ENCODE measurements around the gene TOM1L2.

The TOM1L2 gene

DNA sequence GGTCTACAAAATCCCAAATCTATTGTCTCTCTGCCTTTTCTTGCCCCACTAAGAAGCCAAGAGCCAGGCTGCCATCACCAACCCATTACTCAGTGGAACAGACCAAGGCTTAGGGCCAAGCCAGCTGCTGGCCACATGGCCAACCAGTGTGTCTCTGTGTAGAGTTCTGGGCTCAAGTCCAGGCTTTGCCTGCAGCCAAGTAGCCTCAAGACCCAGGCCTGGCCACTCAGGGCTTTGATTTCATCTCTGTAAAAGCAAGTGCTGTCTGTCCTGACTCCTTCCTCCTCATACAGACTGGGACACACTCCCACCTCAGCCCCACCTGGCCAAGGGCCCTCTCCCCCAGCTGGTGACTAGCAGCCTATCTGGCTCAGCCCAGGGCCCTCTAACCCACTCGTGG is 150.0 kb downstream of the TOM1L2 start:
- Histone ChIP-seq H3K4me3 (ENCODE audit: low read length) (no peak overlapping the region), H3K9me3 (replicated peaks; ENCODE audit: low read length) (no peaks in the 10 kb centered on the region), H3K9ac (ENCODE audit: low read depth, low read length) (no peak overlapping the region), H3K4me1 (ENCODE audit: control insufficient read depth, insufficient read depth, low read length) (peaks cover 52% of the 10 kb centered on the region), H3K4me2 (ENCODE audit: low read length) (peak overlapping the region; percentile 90), H3K27me3 (ENCODE audit: control insufficient read depth, insufficient read depth, low read length) (no peaks in the 10 kb centered on the region), H3K36me3 (ENCODE audit: insufficient read depth, low read length) (peaks cover 25% of the 10 kb centered on the region)

DNA sequence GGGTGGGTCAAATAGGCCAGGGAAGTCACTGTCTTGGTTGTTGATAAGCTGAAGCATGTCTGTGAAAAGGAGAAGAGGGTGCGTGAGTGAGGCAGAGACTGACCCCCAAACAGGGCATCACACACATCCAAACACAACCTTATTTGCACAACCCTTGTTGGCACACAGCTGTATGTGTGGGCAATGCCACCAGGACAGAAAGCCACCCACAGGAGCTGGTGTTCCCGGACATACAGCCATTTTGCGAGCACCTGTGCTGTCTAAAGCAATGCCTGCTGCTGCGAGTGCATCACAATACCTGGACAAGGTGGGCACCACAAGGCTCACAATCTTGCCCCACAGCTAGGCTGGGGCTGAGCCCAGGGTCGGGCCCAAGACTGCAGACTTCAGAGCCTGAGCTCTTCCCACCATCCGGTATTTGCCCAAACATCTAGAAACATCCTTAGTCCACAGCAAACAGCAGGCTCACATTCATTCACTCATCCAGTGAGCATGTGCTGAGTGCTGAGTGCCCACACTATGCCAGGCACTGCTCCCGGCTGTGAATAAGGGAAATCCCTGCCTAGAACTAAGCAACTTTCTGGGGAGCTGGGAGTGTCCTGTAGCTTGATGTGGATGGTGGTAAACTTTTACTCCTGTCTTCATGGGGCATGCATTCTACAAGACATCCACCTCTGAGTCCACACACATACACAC is 151.6 kb downstream of the TOM1L2 start:
- Histone ChIP-seq H3K4me2 (ENCODE audit: low read length) (no peak overlapping the region), H3K9ac (ENCODE audit: low read depth, low read length) (no peak overlapping the region), H3K36me3 (ENCODE audit: insufficient read depth, low read length) (peaks cover 26% of the 10 kb centered on the region), H3K27me3 (ENCODE audit: control insufficient read depth, insufficient read depth, low read length) (no peaks in the 10 kb centered on the region), H3K9me3 (replicated peaks; ENCODE audit: low read length) (no peaks in the 10 kb centered on the region), H3K4me3 (ENCODE audit: low read length) (no peak overlapping the region), H3K4me1 (ENCODE audit: control insufficient read depth, insufficient read depth, low read length) (peaks cover 48% of the 10 kb centered on the region)

GRCh38 chr17:17820046-17820445 is 152.2 kb downstream of the TOM1L2 start:
- H3K36me3 ChIP-seq (ENCODE audit: insufficient read depth, low read length), result peaks cover 29% of the 10 kb centered on the region
- H3K4me1 ChIP-seq (ENCODE audit: control insufficient read depth, insufficient read depth, low read length), result peaks cover 42% of the 10 kb centered on the region
- no peaks in the 10 kb centered on the region for H3K27me3 ChIP-seq (ENCODE audit: control insufficient read depth, insufficient read depth, low read length)
- H3K9me3 ChIP-seq (replicated peaks; ENCODE audit: low read length), result no peaks in the 10 kb centered on the region
- H3K9ac ChIP-seq (ENCODE audit: low read depth, low read length), result no peak overlapping the region
- no peak overlapping the region for H3K4me3 ChIP-seq (ENCODE audit: low read length)
- H3K4me2 ChIP-seq (ENCODE audit: low read length), result no peak overlapping the region

DNA sequence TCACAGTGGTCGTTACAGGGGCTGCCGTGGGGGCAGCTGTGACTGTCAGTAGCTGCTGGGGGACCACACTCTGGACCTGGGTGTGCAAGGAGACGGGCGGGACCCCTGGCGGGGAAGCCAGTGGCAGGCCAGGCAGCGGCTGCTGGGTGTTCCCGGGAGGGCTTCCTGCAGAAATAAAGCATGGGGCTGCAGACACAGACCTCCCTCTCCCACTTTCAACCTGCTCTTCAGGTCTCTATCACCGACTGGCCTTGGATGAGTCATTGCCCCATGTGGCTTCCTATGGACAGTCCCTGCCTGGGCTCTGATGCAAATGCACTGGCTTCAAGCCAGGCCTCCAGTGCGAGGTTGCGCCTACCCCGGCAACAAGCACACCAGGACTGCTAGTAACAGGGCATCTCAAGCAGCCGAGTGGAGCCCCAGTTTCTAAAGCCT is 152.6 kb downstream of the TOM1L2 start:
- no peak overlapping the region for H3K9ac ChIP-seq (ENCODE audit: low read depth, low read length)
- peaks cover 34% of the 10 kb centered on the region for H3K36me3 ChIP-seq (ENCODE audit: insufficient read depth, low read length)

GRCh38 chr17:17819111-17819510 is 153.1 kb downstream of the TOM1L2 start:
- H3K4me1 ChIP-seq (ENCODE audit: control insufficient read depth, insufficient read depth, low read length), result peaks cover 33% of the 10 kb centered on the region
- H3K9me3 ChIP-seq (replicated peaks; ENCODE audit: low read length), result no peaks in the 10 kb centered on the region
- H3K9ac ChIP-seq (ENCODE audit: low read depth, low read length), result no peak overlapping the region
- H3K27me3 ChIP-seq (ENCODE audit: control insufficient read depth, insufficient read depth, low read length), result no peaks in the 10 kb centered on the region
- no peak overlapping the region for H3K4me3 ChIP-seq (ENCODE audit: low read length)
- no peak overlapping the region for H3K4me2 ChIP-seq (ENCODE audit: low read length)
- peaks cover 38% of the 10 kb centered on the region for H3K36me3 ChIP-seq (ENCODE audit: insufficient read depth, low read length)

More for the DNA sequence above, 152.6 kb downstream of the TOM1L2 start:
- Histone ChIP-seq H3K27me3 (ENCODE audit: control insufficient read depth, insufficient read depth, low read length) (no peaks in the 10 kb centered on the region), H3K4me1 (ENCODE audit: control insufficient read depth, insufficient read depth, low read length) (peaks cover 38% of the 10 kb centered on the region), H3K4me2 (ENCODE audit: low read length) (no peak overlapping the region), H3K4me3 (ENCODE audit: low read length) (no peak overlapping the region), H3K9me3 (replicated peaks; ENCODE audit: low read length) (no peaks in the 10 kb centered on the region)

DNA sequence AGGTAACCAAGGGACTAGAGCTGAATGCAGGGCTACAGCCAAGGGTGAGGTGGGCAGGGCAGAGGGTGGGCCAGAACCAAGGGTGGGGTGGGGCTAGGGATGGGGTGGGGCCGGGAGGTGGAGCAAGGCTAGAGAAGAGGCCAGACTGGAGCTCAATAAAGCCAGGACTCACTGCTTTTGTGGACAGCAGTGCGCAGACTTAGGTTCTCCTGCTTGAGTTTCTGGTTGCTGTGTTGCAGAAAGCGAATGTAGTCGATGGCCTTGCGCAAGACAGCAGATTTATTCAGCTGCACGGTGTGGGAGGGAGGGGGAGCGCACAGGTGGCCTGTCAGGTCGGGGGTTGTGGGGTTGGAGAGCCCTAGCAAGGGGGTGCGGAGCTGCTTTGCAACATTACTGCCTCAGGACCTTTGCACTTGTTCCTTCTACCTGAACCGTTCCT is 154.1 kb downstream of the TOM1L2 start:
- no peak overlapping the region for H3K4me2 ChIP-seq (ENCODE audit: low read length)
- H3K4me3 ChIP-seq (ENCODE audit: low read length), result no peak overlapping the region
- no peaks in the 10 kb centered on the region for H3K9me3 ChIP-seq (replicated peaks; ENCODE audit: low read length)
- H3K9ac ChIP-seq (ENCODE audit: low read depth, low read length), result no peak overlapping the region
- H3K4me1 ChIP-seq (ENCODE audit: control insufficient read depth, insufficient read depth, low read length), result peaks cover 25% of the 10 kb centered on the region
- no peaks in the 10 kb centered on the region for H3K27me3 ChIP-seq (ENCODE audit: control insufficient read depth, insufficient read depth, low read length)
- H3K36me3 ChIP-seq (ENCODE audit: insufficient read depth, low read length), result peaks cover 45% of the 10 kb centered on the region

GRCh38 chr17:17817552-17817947 is 154.7 kb downstream of the TOM1L2 start:
- Histone ChIP-seq H3K9ac (ENCODE audit: low read depth, low read length) (no peak overlapping the region), H3K36me3 (ENCODE audit: insufficient read depth, low read length) (peaks cover 50% of the 10 kb centered on the region), H3K4me1 (ENCODE audit: control insufficient read depth, insufficient read depth, low read length) (peaks cover 19% of the 10 kb centered on the region)

DNA sequence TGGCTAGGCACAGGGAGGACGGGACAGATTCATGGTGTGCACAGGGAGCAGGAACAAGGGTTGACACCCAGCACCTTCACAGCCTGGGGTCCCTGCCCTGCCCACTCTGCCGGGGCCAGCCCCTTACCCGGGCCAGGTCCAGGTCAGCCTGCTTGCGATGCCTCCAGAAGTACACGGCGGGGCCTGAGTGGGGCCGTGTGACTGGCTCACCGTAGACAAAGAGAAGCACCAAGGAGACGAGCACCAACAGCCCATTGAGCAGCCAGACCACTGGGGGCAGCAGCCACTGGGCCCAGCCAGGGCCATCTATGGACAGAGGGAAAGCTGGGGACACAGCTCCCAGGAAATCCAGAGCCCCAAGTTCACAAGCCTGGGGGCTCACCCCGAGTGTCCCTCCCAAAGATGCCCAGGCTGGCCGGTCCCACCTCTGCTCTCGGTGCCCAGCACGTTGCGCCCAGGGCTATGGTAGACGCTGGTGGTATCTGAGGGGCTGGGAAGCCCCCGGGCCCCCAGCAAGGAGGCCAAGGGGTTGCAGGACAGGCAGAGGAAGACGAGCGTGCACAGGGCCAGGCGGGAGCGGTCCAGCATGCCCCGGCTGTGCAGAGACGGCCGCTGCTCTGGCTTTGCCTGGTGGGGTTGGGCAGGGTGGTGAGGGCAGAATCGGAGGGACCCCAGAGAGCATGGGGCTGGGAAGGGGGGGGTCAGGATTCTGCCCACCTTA is 155.2 kb downstream of the TOM1L2 start:
- H3K4me3 ChIP-seq (ENCODE audit: low read length), result no peak overlapping the region
- no peak overlapping the region for H3K9ac ChIP-seq (ENCODE audit: low read depth, low read length)
- H3K9me3 ChIP-seq (replicated peaks; ENCODE audit: low read length), result no peaks in the 10 kb centered on the region
- no peak overlapping the region for H3K4me2 ChIP-seq (ENCODE audit: low read length)
- H3K4me1 ChIP-seq (ENCODE audit: control insufficient read depth, insufficient read depth, low read length), result peaks cover 13% of the 10 kb centered on the region
- no peaks in the 10 kb centered on the region for H3K27me3 ChIP-seq (ENCODE audit: control insufficient read depth, insufficient read depth, low read length)
- peaks cover 55% of the 10 kb centered on the region for H3K36me3 ChIP-seq (ENCODE audit: insufficient read depth, low read length)

More at GRCh38 chr17:17817552-17817947, 154.7 kb downstream of the TOM1L2 start:
- H3K9me3 ChIP-seq (replicated peaks; ENCODE audit: low read length), result no peaks in the 10 kb centered on the region
- H3K27me3 ChIP-seq (ENCODE audit: control insufficient read depth, insufficient read depth, low read length), result no peaks in the 10 kb centered on the region
- H3K4me3 ChIP-seq (ENCODE audit: low read length), result no peak overlapping the region
- H3K4me2 ChIP-seq (ENCODE audit: low read length), result no peak overlapping the region

GRCh38 chr17:17816240-17816814 is 155.9 kb downstream of the TOM1L2 start:
- H3K4me3 ChIP-seq (ENCODE audit: low read length), result no peak overlapping the region
- H3K9me3 ChIP-seq (replicated peaks; ENCODE audit: low read length), result no peaks in the 10 kb centered on the region
- H3K9ac ChIP-seq (ENCODE audit: low read depth, low read length), result no peak overlapping the region
- peaks cover 56% of the 10 kb centered on the region for H3K36me3 ChIP-seq (ENCODE audit: insufficient read depth, low read length)
- H3K4me2 ChIP-seq (ENCODE audit: low read length), result no peak overlapping the region
- no peaks in the 10 kb centered on the region for H3K27me3 ChIP-seq (ENCODE audit: control insufficient read depth, insufficient read depth, low read length)
- peaks cover 12% of the 10 kb centered on the region for H3K4me1 ChIP-seq (ENCODE audit: control insufficient read depth, insufficient read depth, low read length)

DNA sequence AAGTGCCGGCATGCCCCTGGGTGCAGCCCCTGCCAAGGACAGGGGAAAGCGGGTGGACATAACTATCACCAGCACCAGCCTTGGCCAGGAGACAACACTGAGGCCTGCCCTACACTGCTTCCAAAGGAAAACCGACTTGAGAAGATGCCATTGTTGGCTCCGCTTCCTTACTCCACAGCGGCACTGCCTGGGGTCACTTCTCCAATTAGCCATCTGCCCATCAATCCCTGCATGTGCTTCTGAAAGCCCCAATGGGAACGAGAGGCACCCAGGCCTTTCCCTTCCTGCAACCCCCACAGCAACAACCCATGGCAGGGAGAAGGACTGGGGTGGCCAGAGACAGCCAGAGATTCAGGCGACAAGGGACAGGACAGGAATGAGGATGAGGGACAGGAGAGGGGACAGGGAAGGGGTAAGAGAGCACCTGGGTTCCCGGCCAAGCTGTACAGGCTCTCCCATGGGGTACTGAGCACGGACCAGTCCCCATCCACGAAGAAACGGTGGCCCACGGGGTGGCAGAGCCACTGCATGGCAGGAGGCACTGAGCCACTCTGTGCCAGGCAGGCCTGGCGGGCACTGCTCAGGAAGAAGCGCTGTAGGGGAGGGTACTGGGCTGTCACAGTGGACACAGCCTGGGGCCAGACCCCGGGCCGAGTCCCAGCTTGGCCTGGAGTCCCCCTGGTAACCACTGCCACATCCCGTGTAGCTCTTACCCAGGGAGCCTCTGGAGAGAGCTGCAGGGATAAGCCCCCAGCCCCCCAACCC is 156.6 kb downstream of the TOM1L2 start:
- no peak overlapping the region for H3K4me3 ChIP-seq (ENCODE audit: low read length)
- peaks cover 12% of the 10 kb centered on the region for H3K4me1 ChIP-seq (ENCODE audit: control insufficient read depth, insufficient read depth, low read length)

DNA sequence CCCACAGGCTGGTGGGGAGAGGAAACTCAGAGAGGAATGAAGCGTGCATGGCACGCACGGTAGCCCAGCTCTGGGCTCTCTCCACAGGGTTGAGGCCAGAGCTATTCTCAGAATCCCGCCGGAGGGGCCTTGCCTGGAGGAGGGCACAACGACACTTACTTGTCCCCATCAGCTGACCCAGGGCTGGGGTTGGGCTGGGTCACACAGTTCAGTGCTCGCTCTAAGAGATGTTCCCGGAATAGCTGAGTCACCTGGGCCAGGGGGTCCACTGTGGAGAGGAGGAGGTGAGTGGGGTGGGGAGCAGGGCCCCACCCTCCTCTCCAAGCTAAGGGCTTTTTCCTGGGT is 157.2 kb downstream of the TOM1L2 start:
- Histone ChIP-seq H3K9ac (ENCODE audit: low read depth, low read length) (no peak overlapping the region), H3K9me3 (replicated peaks; ENCODE audit: low read length) (no peaks in the 10 kb centered on the region), H3K4me3 (ENCODE audit: low read length) (no peak overlapping the region), H3K4me1 (ENCODE audit: control insufficient read depth, insufficient read depth, low read length) (peaks cover 8% of the 10 kb centered on the region), H3K27me3 (ENCODE audit: control insufficient read depth, insufficient read depth, low read length) (no peaks in the 10 kb centered on the region), H3K4me2 (ENCODE audit: low read length) (no peak overlapping the region), H3K36me3 (ENCODE audit: insufficient read depth, low read length) (peaks cover 62% of the 10 kb centered on the region)

More for the DNA sequence above, 156.6 kb downstream of the TOM1L2 start:
- Histone ChIP-seq H3K4me2 (ENCODE audit: low read length) (no peak overlapping the region), H3K9ac (ENCODE audit: low read depth, low read length) (no peak overlapping the region), H3K27me3 (ENCODE audit: control insufficient read depth, insufficient read depth, low read length) (no peaks in the 10 kb centered on the region), H3K36me3 (ENCODE audit: insufficient read depth, low read length) (peaks cover 59% of the 10 kb centered on the region), H3K9me3 (replicated peaks; ENCODE audit: low read length) (no peaks in the 10 kb centered on the region)

All from skeletal muscle satellite cell (primary cell).